GM06990 (cell line): Measurements from ENCODE around the gene AP2B1.

Experiments used
- DNase-seq: peaks from one replicate; pipeline ENCODE4 v3.0.0-alpha.2; 2011; ENCODE audit not compliant: insufficient read length; ENCODE audit errors: extremely low read depth
- H3K27me3 ChIP-seq: replicated peaks from 2 replicates; pipeline ENCODE4 v1.6.0; 2011; ENCODE audit warnings: low read length; ENCODE audit not compliant: control insufficient read depth, insufficient read depth
- H3K36me3 ChIP-seq: 2 replicates; pipeline ENCODE4 v1.5.1; 2011; ENCODE audit warnings: low read length; ENCODE audit not compliant: control insufficient read depth, insufficient read depth
- H3K4me3 ChIP-seq: replicated peaks from 2 replicates; pipeline ENCODE4 v1.5.1; 2011; ENCODE audit warnings: low read depth, mild to moderate bottlenecking, control low read depth, low read length
- CTCF ChIP-seq: IDR thresholded peaks from 2 replicates; pipeline ENCODE4 v1.5.1; 2011; ENCODE audit warnings: low read length, control low read depth, mild to moderate bottlenecking, inconsistent platforms; ENCODE audit not compliant: insufficient read depth, poor library complexity, severe bottlenecking

The AP2B1 gene

GRCh38 chr17:35578197-35578928, 8.8 kb upstream of the AP2B1 start, which contains the start of gene PEX12:
PEX12 (minus strand) TSS chr17:35578571; CDS start chr17:35578021, 550 bp downstream.
- H3K4me3 ChIP-seq = peak within 1 kb of the TSS; percentile 94

GRCh38 chr17:35578929-35579432, 8.1 kb upstream of the AP2B1 start:
- Histone ChIP-seq H3K4me3 (peak overlapping the region; percentile 94), H3K27me3 (no peaks in the 10 kb centered on the region), H3K36me3 (no peaks in the 10 kb centered on the region; the same call in none of the 2 replicates)
- no peak for DNase-seq
- TF ChIP-seq CTCF = no peak

More at GRCh38 chr17:35578197-35578928, 8.8 kb upstream of the AP2B1 start, which contains the start of gene PEX12:
- DNase-seq = peak; percentile 79
- Histone ChIP-seq H3K27me3 (no peaks in the 10 kb centered on the region), H3K36me3 (no peaks in the 10 kb centered on the region; the same call in none of the 2 replicates)
- TF ChIP-seq CTCF = no peak

- no peak for DNase-seq
- H3K4me3 ChIP-seq = no peak overlapping the region
- no peak for TF ChIP-seq CTCF
- H3K36me3 ChIP-seq = no peaks in the 10 kb centered on the region
- no peaks in the 10 kb centered on the region for H3K27me3 ChIP-seq
These were observed 3.1 kb upstream of the AP2B1 start for GRCh38 chr17:35584061-35584460.

- Histone ChIP-seq H3K36me3 (no peaks in the 10 kb centered on the region), H3K27me3 (no peaks in the 10 kb centered on the region), H3K4me3 (peak overlapping the region; percentile 95)
- no peak for DNase-seq
- TF ChIP-seq CTCF = no peak
These were observed 501 bp upstream of the AP2B1 start for GRCh38 chr17:35586569-35587073.

- Histone ChIP-seq H3K36me3 (no peaks in the 10 kb centered on the region), H3K4me3 (peak overlapping the region; percentile 95), H3K27me3 (no peaks in the 10 kb centered on the region)
- TF ChIP-seq CTCF = no peak
- DNase-seq = no peak
These were observed 1.2 kb downstream of the AP2B1 start for GRCh38 chr17:35588196-35588920.
